Measurements from ENCODE around the gene IFT52. TPM values are rescaled to one million over a fixed set of nuclear protein-coding genes. Genes with fewer than 3 reads are reported as not detected.

The IFT52 gene
- total RNA-seq, 1 donor from 2014 or later = 47.0 TPM

GRCh38 chr20:43568706-43569105, 22.0 kb upstream of the IFT52 start:
- Mint-ChIP-seq H3K4me3 (no peak overlapping the region), H3K9me3 (no peaks in the 10 kb centered on the region), H3K36me3 (no peaks in the 10 kb centered on the region), H3K27me3 (no peaks in the 10 kb centered on the region), H3K4me1 (ENCODE audit: unreplicated experiment) (no peaks in the 10 kb centered on the region), H3K27ac (no peak overlapping the region)
- no peak for TF ChIP-seq CTCF (conservative IDR thresholded peaks at IDR 0.05)
- no peak for DNase-seq (ENCODE audit: extremely low spot score, unreplicated experiment)

- H3K27me3 Mint-ChIP-seq = no peaks in the 10 kb centered on the region
- H3K4me3 Mint-ChIP-seq = no peak overlapping the region
- no peak overlapping the region for H3K27ac Mint-ChIP-seq
- no peaks in the 10 kb centered on the region for H3K36me3 Mint-ChIP-seq
- no peaks in the 10 kb centered on the region for H3K9me3 Mint-ChIP-seq
- no peaks in the 10 kb centered on the region for H3K4me1 Mint-ChIP-seq (ENCODE audit: unreplicated experiment)
- DNase-seq (ENCODE audit: extremely low spot score, unreplicated experiment) = no peak
- no peak for TF ChIP-seq CTCF (conservative IDR thresholded peaks at IDR 0.05)
Measured at GRCh38 chr20:43569282-43569681, 21.5 kb upstream of the IFT52 start.

GRCh38 chr20:43570496-43570895, 20.2 kb upstream of the IFT52 start:
- no peak for TF ChIP-seq CTCF (conservative IDR thresholded peaks at IDR 0.05)
- Mint-ChIP-seq H3K27me3 (no peaks in the 10 kb centered on the region), H3K4me1 (ENCODE audit: unreplicated experiment) (no peaks in the 10 kb centered on the region), H3K36me3 (no peaks in the 10 kb centered on the region), H3K27ac (no peak overlapping the region), H3K4me3 (no peak overlapping the region), H3K9me3 (no peaks in the 10 kb centered on the region)
- DNase-seq (ENCODE audit: extremely low spot score, unreplicated experiment) = no peak

GRCh38 chr20:43571310-43571709, 19.4 kb upstream of the IFT52 start:
- DNase-seq (ENCODE audit: extremely low spot score, unreplicated experiment) = no peak
- no peak overlapping the region for H3K4me3 Mint-ChIP-seq
- no peak for TF ChIP-seq CTCF (conservative IDR thresholded peaks at IDR 0.05)
- H3K9me3 Mint-ChIP-seq = no peaks in the 10 kb centered on the region
- H3K36me3 Mint-ChIP-seq = no peaks in the 10 kb centered on the region
- peaks cover 4% of the 10 kb centered on the region for H3K4me1 Mint-ChIP-seq (ENCODE audit: unreplicated experiment)
- H3K27ac Mint-ChIP-seq = no peak overlapping the region
- H3K27me3 Mint-ChIP-seq = no peaks in the 10 kb centered on the region

- no peak for DNase-seq (ENCODE audit: extremely low spot score, unreplicated experiment)
- no peak for TF ChIP-seq CTCF (conservative IDR thresholded peaks at IDR 0.05)
- H3K27me3 Mint-ChIP-seq = no peaks in the 10 kb centered on the region
- H3K9me3 Mint-ChIP-seq = no peaks in the 10 kb centered on the region
- peaks cover 4% of the 10 kb centered on the region for H3K4me1 Mint-ChIP-seq (ENCODE audit: unreplicated experiment)
- no peak overlapping the region for H3K27ac Mint-ChIP-seq
- H3K36me3 Mint-ChIP-seq = no peaks in the 10 kb centered on the region
- H3K4me3 Mint-ChIP-seq = no peak overlapping the region
Measured at GRCh38 chr20:43571771-43572170, 19.0 kb upstream of the IFT52 start.

- H3K4me1 Mint-ChIP-seq (ENCODE audit: unreplicated experiment) = peaks cover 4% of the 10 kb centered on the region
- no peaks in the 10 kb centered on the region for H3K9me3 Mint-ChIP-seq
- DNase-seq (ENCODE audit: extremely low spot score, unreplicated experiment) = no peak
- no peaks in the 10 kb centered on the region for H3K27me3 Mint-ChIP-seq
- TF ChIP-seq CTCF (conservative IDR thresholded peaks at IDR 0.05) = no peak
- no peak overlapping the region for H3K4me3 Mint-ChIP-seq
- no peak overlapping the region for H3K27ac Mint-ChIP-seq
- no peaks in the 10 kb centered on the region for H3K36me3 Mint-ChIP-seq
Measured at GRCh38 chr20:43572891-43573290, 17.8 kb upstream of the IFT52 start.
